Gastroesophageal sphincter (tissue), 3 donors: ENCODE results near the gene MYL10.

Source experiments
- CTCF ChIP-seq, 4 experiments: fragments of 200-600 bp in 2 of 4; fragments of 450-650 bp in 2 of 4; sonication (generic) in 1 of 4; IDR thresholded peaks; one replicate each; pipeline ENCODE4 v1.5.1; 2017 to 2019; ENCODE audit warnings: antibody characterized with exemption in 4 of 4, mild to moderate bottlenecking in 2 of 4, moderate library complexity in 2 of 4
- POLR2AphosphoS5 ChIP-seq: sonication (generic); formaldehyde crosslinking; IDR thresholded peaks from one replicate; pipeline ENCODE4 v1.6.1; 2017; ENCODE audit warnings: antibody characterized with exemption

- TF ChIP-seq CTCF (IDR thresholded peaks at IDR 0.05) = no peak
- no peak for TF ChIP-seq POLR2AphosphoS5
These were observed 11.5 kb downstream of the MYL10 start for GRCh38 chr7:101617451-101618206.
